SU-DHL-6 (cell line): ENCODE measurements around the gene CYP39A1.

Experiments used
- CTCF ChIP-seq: fragments of 200-600 bp; sonication (generic); IDR thresholded peaks from one replicate; pipeline ENCODE4 v1.5.1; 2017; ENCODE audit warnings: antibody characterized with exemption, mild to moderate bottlenecking, low read length, moderate library complexity; ENCODE audit not compliant: insufficient read depth, poor library complexity, severe bottlenecking
- EZH2phosphoT487 ChIP-seq: fragments of 200-600 bp; sonication (generic), shearing (Covaris generic); conservative IDR thresholded peaks from 2 replicates; pipeline ENCODE4 v1.6.1; 2018; ENCODE audit warnings: mild to moderate bottlenecking, antibody characterized with exemption, low read length, moderate library complexity, mixed read lengths

GRCh38 chr6:46653439-46654195 is 999 bp upstream of the CYP39A1 start:
- TF ChIP-seq CTCF (no peak), EZH2phosphoT487 (no peak)
